GOT3 (cell line): ENCODE data around the gene VPS8.
"Not testable (repeated sequence)": the region's sequence is repeated elsewhere in the genome, so short reads cannot be mapped to it uniquely, and the experiment has no call there.

Experiments used
- DNase-seq: peaks from one replicate; lab custom pipeline; 2025; ENCODE audit warnings: mixed read lengths; lab: John Stamatoyannopoulos, UW

Gene VPS8

DNA sequence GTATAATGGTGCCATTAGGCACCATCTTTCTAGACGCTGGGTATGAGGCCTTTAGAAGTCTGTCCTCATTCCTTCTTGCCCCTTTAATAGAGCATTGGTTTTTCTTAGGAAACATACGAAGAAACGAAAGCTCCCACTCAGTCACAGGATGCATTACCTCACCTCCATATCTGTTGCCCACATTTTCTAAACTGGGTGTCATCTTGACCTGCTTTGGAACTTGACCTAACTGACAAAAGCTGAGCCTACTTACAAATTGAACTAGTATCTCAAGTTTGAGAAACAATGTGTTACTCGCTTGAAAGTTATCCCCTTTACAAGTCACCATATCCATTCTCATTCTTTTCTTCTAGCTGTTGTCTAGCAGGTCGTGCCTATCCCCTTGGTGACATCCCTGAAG, 102.7 kb downstream of the VPS8 start:
- DNase-seq, result no peak

DNA sequence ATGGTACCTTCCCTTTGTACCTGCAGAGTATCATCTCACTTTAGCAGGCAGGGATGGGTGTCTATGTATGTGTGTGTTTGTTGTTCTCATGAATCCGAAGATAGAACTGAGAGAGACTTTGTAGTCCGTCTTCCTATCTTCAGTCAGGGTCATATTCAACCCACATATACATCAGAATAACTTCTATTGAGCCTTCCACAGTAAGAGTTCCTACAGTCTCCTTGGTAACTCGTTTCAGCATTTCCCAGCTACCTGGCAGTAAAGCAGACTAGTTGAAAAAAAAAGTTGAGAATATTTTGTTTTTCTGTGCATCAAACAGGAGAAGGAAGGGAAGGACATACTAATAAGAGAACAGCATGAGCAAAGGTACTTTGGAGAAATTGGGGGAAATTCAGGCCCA, 106.8 kb downstream of the VPS8 start:
- no peak for DNase-seq

DNA sequence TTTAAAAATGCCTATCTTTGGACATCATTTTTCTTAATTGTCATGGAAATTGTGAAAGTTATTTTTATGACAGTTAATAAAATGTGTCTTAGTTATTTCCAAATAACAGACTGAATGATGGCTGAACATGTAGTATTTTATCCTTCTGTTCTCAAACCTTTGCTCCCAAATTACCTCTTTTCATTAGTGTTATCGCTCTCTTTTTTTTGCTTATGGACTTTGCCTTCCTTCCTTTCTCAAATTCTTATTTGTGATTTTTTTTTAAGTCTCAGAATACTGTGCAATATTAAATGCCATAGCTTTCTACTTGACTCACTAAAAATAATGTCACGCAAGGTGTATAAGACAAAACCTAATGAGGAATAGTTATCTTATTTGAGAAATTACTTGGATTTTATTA, 107.7 kb downstream of the VPS8 start:
- no peak for DNase-seq

DNA sequence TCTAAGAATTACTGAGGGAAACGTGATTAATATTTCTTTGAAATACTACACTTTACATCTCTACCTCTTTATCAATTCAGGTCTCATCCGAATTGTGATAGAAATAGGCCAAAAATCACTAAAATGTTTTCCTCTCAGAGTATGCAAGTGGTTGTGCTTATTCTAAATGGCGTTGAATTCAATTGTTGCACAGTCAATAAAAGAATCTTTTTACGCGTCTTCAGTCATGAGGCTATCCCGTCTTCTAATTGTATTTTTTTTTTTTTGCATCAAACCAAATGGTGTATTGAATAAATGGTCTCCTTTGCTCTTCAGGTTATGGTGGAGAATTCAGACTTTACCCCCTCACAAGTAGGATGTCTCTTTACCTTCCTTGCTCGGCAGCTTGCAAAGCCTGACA, 112.6 kb downstream of the VPS8 start:
- DNase-seq, result no peak

GRCh38 chr3:184927796-184928315, 115.9 kb downstream of the VPS8 start:
- no peak for DNase-seq

- DNase-seq, result no peak
Observed at GRCh38 chr3:184932777-184933176, 120.8 kb downstream of the VPS8 start.

GRCh38 chr3:184937611-184938010, 125.6 kb downstream of the VPS8 start:
- DNase-seq, result no peak

DNA sequence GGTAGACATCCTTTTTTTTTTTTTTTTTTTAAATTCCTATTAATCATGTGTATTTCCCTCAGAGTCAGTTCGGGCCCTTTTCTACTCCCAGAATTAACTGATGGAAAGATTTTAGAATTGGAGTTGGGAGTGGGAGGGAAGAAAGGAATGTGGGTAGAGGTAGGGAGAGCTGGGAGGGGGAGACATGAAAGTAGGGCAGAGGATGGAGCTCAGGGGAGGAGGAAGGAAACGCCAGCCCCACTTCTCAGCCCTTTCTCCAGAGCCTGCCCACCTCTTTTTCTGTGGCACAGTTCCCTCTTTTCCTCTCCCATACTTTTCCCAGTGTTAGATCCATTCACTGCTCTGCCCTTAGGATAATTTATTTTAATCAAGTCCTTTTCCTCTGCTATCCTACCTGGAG, 129.4 kb downstream of the VPS8 start:
- DNase-seq, result no peak

DNA sequence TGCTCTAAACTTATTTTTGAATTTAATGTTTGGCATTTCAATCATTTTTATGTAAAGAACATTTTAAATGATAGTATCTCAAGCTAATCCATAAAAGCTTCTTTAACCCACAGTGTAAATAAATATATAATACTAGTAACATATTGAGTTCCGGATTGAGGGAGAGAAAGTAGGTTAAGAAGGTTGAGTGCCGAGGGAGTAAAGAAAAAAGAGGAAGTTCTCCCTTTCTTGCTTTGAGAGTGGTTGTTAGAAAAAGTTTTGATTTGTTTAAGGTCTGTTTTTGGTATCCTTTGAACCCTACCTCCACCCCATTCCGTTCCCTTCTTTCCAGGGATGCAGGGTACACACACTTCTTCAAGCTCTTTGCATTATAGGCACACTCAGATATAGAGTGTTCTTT, 130.8 kb downstream of the VPS8 start:
- DNase-seq, result no peak

GRCh38 chr3:184944241-184944640, 132.3 kb downstream of the VPS8 start:
- no peak for DNase-seq

DNA sequence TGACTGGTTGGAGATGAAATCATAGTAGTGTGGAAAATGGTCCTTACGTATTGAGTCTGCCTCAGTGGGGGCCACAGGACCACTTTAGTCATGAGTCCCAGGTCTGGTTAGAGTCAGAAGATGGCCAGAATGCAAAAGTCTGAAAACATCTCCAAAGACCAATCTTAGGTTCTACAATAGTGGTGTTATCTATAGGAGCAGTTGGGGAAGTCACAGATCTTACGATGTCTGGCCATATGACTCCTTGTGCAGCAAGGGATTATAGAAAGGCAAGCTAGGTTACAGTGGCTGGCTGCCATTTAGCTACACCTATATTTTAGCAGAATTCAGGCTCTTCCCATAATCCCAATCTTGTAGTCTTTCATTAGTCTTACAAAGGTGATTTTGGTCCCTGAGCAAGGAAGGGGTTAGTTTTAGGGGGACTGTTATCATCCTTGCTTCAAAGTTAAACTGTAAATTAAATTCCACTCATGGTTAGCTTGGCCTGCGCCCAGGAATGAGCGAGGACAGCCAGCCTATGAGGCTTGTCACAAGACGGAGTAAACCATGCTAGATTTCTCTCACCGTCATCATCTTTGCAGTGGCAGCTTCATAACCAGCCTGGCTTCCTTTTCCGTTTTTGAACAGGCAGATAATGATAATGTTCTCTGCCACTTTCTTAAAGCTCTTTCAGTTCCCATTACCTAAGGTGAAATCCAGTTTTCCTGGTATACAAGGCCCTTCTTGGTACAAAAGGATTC, 134.1 kb downstream of the VPS8 start:
- DNase-seq, result no peak

DNA sequence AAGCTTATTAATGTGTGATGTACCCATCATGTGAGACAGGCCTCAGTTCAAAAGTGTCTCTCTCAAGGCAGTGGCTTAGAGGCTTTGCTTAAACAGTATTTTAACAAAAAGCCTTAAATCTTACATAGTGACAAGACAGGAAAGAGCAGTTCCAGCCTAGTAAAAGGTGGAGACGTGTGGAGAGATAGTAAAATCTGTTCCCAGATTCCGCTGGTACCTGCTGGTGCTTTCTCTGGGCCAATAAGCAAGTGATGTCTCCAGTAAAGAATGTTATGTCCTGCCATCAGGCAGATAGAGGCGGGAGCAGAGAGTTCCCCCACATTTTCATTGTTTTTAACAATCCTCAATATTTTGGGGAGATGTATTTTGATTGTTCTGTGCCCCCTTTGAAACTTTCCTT, 135.0 kb downstream of the VPS8 start:
- no peak for DNase-seq

DNA sequence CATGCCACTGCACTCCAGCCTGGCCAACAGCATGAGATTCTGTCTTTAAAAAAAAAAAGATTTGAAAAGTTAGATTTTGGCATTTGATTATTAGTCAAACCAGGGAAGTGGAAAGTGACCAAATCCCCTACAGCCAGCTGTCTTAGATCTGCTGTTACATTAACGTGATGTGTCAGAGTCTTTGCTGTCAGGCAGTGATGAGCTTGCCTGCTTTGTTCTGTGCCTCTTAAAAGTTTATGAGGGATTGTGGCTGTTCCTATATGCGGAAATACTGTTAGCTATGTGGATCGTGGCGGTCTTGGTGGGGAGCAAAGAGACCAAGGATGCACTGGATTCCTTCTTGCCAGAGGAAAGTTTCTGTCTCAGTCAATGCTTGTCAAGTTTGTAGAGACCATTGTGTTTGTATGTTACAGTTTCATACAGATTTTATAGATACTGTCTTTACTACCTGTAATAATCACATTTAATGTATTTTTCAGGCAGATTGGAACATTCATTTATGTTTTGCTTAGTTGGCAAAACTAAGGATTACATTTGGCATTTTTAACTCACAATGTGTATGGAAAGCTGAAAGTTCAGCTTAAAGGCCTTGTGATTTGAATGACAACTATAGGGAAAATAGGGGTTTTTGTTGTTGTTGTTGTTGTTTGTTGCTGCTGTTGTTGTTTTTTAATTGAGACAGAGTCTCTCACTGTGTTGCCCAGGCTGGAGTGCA, 137.4 kb downstream of the VPS8 start:
- no peak for DNase-seq

DNA sequence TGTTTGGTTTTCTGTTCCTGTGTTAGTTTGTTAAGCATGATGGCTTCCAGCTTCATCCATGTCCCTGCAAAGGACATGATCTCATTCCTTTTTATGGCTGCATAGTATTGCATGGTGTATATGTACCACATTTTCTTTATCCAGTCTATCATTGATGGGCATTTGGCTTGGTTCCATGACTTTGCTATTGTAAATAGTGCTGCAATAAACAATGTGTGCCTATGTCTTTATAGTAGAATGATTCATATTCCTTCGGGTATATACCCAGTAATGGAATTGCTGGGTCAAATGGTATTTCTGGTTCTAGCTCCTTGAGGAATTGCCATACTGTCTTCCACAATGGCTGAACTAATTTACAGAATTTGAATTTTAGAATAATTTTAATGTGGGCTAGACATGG, 138.8 kb downstream of the VPS8 start:
- not testable (repeated sequence) for DNase-seq

- no peak for DNase-seq
Observed at GRCh38 chr3:184952671-184953070, 140.7 kb downstream of the VPS8 start.

GRCh38 chr3:184953401-184953800, 141.4 kb downstream of the VPS8 start:
- no peak for DNase-seq

GRCh38 chr3:184954251-184954650, 142.3 kb downstream of the VPS8 start:
- no peak for DNase-seq

GRCh38 chr3:184954851-184955250, 142.9 kb downstream of the VPS8 start:
- not testable (repeated sequence) for DNase-seq

DNA sequence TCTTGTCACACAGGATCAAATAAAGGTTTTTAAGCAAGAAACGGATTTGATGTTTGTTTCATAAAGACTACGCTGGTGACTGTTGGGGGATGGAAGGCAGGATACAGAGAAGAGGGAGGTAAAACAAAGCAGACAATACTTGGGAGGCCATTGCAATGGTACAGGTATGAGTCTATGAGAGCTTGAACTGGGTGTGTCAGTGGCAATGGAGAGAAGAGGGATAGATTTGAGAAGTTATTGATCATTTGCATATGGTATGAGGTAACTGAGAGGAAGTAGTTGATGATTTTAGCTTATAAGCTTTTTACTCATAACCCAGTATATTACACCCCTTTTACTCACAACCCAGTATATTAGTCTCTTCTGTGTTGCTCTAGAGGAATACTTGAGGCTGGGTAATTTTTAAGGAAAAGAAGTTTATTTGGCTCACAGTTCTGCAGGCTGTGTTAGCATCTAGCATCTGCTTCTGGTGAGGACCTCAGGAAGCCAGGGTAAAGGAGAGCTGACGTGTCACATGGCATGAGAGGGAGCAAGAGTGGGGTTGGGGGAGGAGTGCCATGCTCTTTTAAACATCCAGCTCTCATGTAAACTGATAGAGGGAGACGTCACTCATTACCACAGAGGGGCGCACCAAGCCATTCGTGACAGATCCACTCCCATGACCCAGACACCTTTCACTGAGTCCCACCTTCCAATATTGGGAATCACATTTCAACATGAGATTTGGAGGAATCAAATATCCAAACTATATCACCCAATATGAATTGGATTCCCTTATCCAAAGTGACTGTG, 153.9 kb downstream of the VPS8 start:
- no peak for DNase-seq

- no peak for DNase-seq
Observed at GRCh38 chr3:184968115-184968514, 156.1 kb downstream of the VPS8 start.

GRCh38 chr3:184970186-184970585, 158.2 kb downstream of the VPS8 start:
- DNase-seq, result no peak

DNA sequence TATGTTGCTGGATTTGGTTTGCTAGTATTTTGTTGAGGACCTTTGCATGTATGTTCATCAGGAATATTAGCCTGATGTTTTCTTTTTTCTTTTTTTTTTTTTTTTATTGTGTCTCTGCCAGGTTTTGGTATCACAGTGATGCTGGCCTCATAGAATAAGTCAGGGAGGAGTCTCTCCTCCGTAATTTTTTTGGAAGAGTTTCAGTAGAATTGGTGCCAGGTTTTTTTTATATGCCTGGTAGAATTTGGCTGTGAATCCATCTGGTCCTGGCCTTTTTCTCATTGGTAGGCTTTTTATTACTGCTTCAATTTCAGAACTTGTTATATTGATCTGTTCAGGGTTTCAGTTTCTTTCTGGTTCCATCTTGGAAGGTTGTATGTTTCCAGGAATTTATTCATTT, 165.8 kb downstream of the VPS8 start:
- DNase-seq, result no peak

GRCh38 chr3:184981071-184981470, 169.1 kb downstream of the VPS8 start:
- DNase-seq, result no peak
